Middle frontal gyrus (tissue), 1 donor: ENCODE data around the gene WDR88.
"Not testable (repeated sequence)": the region's sequence is repeated elsewhere in the genome, so short reads cannot be mapped to it uniquely, and the experiment has no call there.

ENCODE experiments used
- DNase-seq: peaks from one replicate; pipeline ENCODE4 v3.0.0-alpha.2; 2015; ENCODE audit warnings: low spot score; ENCODE audit errors: extremely low spot score

Gene WDR88

DNA sequence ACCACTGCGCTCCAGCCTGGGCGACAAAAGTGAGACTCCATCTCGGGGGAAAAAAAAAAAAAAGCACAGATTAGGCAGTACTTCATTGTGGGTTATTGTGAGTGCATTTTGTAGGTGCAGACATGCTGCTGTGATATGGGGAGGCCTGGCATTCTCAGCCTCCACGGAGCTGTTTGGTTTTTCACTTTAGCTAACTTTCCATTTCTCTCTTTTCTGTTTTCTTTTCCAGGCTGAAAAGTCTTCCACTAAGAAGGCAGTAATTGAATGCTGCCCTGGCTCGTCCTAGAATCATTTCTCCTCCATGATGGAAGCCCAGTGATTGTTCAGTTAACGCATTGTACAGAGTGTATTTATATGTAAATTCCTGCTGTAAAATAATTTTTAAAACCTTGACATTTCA, 2.0 kb upstream of the WDR88 start:
- no peak for DNase-seq

DNA sequence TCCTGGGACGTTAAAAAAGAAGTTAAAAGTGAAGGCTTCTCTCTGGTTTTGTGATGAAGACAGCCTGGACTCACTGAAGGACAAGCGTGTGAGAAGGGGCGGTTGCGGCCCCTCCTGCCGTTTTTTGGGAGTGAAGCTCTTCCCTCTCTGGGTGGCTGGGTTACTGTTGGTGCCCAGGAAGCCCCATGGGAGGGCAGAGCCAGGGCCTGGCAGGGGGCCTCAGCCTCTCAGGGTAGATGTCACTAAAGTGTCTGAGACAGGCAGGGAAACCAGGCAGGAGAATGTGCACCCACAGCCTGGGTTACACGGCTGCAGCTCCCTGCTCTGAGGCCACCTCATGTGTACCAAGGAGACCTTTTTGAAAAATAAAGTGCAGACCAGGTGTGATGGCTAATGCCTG, 1.5 kb upstream of the WDR88 start:
- DNase-seq, result no peak

GRCh38 chr19:33132425-33132824, 511 bp downstream of the WDR88 start:
- no peak for DNase-seq

DNA sequence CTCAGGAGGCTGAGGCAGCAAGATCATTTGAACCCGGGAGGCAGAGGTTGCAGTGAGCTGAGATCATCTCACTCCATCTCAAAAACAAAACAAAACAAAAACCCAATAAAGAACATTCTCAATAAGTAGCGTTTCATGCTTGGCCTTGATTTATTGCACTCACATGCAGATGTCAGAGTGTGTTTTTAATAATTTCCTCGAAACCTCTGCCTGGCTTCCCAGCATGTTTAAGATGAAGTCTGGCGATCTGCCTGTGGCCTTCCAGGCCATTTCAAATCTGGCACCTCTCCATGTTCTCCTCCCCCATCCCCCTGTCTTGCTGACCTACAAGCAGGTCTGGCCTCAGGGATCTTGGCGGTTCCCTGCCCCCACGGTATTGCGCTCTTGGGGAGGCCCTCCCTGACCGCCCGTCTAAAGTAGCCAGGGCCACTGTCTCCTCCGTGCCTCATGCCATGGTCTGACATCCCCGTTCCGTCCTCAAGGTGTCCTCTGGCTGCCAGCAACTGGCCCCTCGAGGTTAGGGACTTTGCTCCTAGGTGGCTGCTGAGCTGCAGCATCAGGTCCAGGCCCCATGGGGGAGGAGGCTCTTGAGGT, 1.6 kb downstream of the WDR88 start:
- DNase-seq, result no peak

DNA sequence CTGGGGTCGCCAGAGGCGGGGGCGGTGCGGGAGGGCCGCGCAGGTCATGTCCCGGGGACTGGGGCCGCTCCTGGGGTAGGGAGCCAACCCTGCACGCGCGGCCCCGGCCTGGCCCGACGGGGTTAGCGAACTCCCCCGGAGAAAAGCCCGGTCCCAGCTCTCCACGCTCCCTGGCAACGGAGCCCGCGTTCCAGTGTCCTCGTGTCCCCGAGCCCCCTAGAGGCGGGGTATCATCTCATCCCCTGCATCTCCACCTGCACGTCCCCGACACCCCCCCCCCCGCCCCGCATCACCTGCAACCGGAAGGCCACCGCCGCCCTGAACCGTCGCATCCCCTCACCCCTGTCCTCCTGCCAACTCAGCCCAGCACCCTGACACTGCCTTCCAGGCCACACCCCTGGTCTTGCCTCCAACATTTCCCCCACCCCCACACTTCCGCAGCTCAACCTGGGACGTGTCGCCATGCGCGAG, 2.7 kb downstream of the WDR88 start:
- no peak for DNase-seq

DNA sequence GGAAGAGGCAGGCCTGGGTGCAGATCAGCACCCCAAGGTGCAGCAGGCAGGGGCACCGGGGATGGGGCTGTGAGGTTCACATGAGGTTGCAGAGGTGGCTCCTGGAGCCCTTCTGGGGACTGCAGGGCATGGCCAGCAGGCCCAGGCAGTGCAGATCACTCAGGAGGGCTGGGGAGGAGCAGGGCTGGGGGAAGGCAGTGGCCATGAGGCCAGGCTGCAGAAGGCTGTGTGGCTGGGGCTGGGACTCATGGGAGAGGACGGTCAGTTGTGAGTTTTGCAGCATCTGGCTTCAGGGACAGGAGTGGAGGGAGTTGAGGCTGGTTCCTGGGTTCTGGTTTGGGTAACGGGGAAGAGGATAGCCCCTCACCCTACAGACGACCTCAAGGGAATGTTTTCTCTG, 7.3 kb downstream of the WDR88 start:
- DNase-seq, result no peak

DNA sequence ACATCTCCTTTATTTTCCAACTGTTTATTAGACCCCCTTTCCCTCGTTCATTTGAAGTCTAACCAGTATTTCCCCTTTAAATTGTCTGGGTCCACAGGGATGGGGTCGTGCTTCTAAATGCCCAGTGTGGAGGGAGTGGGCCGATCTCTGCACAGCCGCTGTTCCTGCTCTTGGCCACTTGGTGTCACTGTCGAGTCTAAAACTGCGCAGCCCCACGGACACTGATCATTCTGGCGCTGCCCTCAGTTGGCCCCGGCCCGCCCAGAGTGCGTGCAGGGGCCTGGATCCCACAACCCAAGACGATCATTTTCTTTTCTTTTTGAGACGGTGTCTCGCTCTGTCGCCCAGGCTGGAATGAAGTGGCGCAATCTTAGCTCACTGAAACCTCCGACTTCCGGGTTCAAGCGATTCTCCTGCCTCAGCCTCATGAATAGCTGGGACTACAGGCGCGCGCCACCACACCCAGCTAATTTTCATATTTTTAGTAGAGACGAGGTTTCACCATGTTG, 12.0 kb downstream of the WDR88 start:
- peak; percentile 8 for DNase-seq

- no peak for DNase-seq
Measured at GRCh38 chr19:33146209-33146608, 14.3 kb downstream of the WDR88 start.

DNA sequence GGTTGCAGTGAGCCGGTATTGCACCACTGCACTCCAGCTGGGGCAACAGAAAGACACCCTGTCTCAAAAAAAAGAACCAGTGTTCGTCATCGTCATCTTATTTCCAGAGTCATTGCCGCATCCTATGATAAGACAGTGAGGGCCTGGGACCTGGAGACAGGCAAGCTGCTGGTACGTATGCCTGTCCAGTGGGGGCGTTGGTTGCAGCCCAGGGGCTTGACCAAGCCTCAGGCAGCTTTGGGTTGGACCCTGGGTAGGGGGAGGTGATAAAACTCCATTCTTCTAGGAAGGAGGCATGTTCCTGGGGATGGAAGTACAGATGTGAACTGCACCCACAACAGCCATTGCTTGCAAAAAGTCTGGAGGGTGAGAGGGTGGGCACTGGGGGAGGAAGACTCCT, 15.6 kb downstream of the WDR88 start:
- DNase-seq, result no peak

DNA sequence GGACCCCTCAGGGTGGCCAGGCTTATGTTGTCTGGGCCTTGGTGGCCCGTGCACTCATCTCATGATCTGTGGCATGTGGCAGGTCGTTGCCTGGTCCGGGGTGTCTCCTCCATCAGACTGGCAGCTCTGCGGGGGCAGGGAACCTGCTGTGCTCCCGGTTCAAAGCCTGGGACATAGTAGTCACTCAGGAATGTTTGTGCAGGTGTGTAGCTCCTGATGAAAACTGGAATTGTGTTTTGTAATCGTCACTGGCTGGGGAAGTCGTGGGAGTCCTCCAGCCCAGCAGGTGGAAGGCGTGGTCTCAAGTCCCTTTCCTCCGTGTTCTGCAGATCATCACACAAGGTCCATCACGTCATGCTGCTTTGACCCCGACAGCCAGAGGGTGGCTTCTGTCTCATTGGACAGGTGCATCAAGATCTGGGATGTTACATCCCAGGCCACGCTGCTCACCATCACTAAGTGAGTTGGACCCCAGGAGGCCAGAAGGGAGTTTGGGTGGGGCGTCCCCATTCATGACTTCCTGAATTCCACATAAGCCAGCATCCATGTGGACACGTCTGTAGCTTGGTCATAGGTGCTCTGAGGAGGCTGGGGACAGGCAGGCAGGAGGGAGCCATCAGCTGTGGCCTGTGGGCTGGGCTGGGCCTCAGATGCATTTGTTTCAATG, 19.1 kb downstream of the WDR88 start:
- no peak for DNase-seq

DNA sequence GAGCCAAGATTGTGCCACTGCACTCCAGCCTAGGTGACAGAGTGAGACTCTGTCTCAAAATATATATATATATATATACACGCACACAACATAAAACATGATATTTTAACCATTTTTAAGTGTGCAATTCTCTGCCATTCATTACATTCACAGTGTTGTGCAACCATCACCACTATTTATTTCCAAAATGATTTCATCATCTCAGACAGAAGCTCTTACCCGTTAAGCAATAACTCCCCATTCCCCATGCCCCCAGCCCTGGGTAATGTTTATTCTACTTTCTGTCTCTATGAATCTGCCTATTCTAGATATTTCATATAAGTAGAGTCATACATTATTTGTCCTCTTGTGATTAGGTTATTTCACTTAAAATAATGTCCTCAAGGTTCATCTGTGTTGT, 20.3 kb downstream of the WDR88 start:
- no peak for DNase-seq

- DNase-seq, result not testable (repeated sequence)
Measured at GRCh38 chr19:33152625-33153024, 20.7 kb downstream of the WDR88 start.

- not testable (repeated sequence) for DNase-seq
Measured at GRCh38 chr19:33154313-33154712, 22.4 kb downstream of the WDR88 start.

DNA sequence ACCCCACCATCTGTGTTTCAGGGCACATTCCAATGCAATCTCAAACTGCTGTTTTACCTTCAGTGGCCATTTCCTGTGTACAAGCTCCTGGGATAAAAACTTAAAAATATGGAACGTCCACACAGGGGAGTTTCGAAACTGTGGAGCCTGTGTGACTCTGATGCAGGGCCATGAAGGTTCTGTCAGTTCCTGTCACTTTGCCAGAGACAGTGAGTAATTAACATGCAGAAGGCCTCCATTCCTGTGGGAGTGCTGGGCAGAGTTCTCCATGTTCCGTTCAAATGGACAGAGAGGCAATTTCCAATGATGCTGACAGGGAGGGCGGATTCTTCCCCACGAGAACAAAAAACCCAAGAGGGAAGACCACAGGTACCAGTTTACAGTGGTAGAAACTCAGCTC, 24.4 kb downstream of the WDR88 start:
- no peak for DNase-seq

- no peak for DNase-seq
Measured at GRCh38 chr19:33157906-33158305, 26.0 kb downstream of the WDR88 start.

DNA sequence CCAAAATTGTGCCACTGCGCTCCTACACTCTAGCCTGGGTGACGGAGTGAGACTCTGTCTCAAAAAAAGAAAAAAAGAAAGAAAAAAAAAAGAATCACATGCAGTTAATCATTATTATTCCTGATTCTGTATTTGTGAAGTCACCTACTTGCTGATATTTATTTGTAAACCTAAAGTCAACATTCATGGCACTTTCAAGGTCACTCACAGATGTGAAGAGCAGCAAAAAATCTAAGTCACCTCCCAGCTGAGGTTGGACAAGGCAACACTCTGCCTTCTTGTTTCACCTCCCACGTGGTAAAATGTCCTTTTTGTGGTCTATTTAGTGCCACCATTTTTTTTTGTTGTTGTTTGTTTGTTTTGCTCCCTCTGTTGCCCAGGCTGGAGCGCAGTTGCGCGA, 26.5 kb downstream of the WDR88 start:
- no peak for DNase-seq

GRCh38 chr19:33159149-33159548, 27.2 kb downstream of the WDR88 start:
- no peak for DNase-seq

- DNase-seq, result no peak
Measured at GRCh38 chr19:33159893-33160292, 28.0 kb downstream of the WDR88 start.

GRCh38 chr19:33161201-33161600, 29.3 kb downstream of the WDR88 start:
- DNase-seq, result no peak

- no peak for DNase-seq
Measured at GRCh38 chr19:33163481-33163880, 31.6 kb downstream of the WDR88 start.

- DNase-seq, result not testable (repeated sequence)
Measured at GRCh38 chr19:33166037-33166436, 34.1 kb downstream of the WDR88 start.

DNA sequence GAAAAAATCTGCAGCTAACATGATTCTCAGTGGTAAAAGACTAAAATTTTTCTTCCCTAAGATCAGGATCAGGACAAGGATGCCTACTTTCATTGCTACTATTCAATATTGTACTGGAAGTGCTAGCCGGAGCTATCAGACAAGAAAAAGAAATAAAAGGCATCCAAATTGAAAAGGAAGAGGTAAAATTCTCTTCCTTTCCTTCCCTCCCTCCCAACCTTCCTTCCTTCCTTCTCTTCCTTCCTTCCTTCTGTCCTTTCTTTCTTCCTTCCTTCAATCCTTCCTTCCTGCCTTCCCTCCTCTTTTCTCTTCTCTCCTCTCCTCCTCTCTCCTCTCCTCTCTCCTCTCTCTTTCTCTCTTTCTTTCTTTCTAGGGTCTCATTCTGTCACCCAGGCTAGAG, 35.5 kb downstream of the WDR88 start:
- DNase-seq, result no peak

DNA sequence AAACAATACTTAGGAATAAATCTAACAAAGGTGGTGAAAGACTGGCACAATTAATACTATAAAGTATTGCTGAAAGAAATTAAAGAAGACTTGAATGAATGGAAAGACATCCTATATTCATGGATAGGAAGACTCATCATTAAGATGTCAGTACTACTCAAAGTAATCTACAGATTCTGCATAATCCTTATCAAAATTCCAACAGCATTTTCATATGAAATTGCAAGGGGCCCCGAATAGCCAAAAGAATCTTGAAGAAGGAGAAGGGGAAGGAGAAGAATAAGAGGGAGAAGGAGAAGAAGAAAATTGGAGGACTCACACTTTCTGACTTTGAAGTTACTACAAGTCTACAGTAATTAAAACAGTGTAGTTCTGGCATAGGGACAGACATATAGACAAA, 36.6 kb downstream of the WDR88 start:
- DNase-seq, result no peak
